Measurements from ENCODE around the gene CAND2. TPM values are rescaled to one million over a fixed set of nuclear protein-coding genes. Genes with fewer than 3 reads are reported as not detected.

Gene CAND2
- total and polyA plus RNA-seq, 9 of the 15 experiments (the other 6 are each of a cell fraction or from before 2014, with no cell fraction given) = 0.91 to 14.9 (median 4.3) TPM

DNA sequence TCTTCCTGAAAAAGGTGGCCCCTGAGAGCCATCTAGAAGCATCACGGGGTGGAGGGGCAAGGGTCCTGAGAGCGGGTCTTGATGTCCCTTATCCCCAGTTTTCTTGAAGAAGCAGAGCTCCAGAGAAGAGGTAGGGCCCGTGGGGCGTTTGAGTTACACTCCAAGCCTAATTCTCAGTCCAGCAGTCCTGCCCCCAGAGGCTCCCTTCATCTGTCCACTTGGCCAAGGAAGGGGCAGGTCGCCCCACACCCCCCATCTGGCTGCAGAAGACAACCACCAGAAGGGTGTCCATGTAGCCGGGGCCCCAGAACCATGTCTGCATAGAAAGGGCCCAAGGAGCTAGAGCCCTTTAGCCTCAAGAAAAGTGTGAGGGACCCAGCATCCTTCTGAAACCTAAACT, 70.4 kb downstream of the CAND2 start (continued):
- TF ChIP-seq, protein P1, sequence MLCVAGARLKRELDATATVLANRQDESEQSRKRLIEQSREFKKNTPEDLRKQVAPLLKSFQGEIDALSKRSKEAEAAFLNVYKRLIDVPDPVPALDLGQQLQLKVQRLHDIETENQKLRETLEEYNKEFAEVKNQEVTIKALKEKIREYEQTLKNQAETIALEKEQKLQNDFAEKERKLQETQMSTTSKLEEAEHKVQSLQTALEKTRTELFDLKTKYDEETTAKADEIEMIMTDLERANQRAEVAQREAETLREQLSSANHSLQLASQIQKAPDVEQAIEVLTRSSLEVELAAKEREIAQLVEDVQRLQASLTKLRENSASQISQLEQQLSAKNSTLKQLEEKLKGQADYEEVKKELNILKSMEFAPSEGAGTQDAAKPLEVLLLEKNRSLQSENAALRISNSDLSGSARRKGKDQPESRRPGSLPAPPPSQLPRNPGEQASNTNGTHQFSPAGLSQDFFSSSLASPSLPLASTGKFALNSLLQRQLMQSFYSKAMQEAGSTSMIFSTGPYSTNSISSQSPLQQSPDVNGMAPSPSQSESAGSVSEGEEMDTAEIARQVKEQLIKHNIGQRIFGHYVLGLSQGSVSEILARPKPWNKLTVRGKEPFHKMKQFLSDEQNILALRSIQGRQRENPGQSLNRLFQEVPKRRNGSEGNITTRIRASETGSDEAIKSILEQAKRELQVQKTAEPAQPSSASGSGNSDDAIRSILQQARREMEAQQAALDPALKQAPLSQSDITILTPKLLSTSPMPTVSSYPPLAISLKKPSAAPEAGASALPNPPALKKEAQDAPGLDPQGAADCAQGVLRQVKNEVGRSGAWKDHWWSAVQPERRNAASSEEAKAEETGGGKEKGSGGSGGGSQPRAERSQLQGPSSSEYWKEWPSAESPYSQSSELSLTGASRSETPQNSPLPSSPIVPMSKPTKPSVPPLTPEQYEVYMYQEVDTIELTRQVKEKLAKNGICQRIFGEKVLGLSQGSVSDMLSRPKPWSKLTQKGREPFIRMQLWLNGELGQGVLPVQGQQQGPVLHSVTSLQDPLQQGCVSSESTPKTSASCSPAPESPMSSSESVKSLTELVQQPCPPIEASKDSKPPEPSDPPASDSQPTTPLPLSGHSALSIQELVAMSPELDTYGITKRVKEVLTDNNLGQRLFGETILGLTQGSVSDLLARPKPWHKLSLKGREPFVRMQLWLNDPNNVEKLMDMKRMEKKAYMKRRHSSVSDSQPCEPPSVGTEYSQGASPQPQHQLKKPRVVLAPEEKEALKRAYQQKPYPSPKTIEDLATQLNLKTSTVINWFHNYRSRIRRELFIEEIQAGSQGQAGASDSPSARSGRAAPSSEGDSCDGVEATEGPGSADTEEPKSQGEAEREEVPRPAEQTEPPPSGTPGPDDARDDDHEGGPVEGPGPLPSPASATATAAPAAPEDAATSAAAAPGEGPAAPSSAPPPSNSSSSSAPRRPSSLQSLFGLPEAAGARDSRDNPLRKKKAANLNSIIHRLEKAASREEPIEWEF (CRISPR knock-in tag; IDR thresholded peaks at IDR 0.05) = no peak
- TF ChIP-seq KAT2B (IDR thresholded peaks at IDR 0.05; ENCODE audit: low read depth, low read length) (no peak), MXI1 (IDR thresholded peaks at IDR 0.05; ENCODE audit: low read depth, low read length) (no peak), EP300 (IDR thresholded peaks at IDR 0.05; ENCODE audit: low read length) (no peak)
- TF ChIP-seq, protein P2, sequence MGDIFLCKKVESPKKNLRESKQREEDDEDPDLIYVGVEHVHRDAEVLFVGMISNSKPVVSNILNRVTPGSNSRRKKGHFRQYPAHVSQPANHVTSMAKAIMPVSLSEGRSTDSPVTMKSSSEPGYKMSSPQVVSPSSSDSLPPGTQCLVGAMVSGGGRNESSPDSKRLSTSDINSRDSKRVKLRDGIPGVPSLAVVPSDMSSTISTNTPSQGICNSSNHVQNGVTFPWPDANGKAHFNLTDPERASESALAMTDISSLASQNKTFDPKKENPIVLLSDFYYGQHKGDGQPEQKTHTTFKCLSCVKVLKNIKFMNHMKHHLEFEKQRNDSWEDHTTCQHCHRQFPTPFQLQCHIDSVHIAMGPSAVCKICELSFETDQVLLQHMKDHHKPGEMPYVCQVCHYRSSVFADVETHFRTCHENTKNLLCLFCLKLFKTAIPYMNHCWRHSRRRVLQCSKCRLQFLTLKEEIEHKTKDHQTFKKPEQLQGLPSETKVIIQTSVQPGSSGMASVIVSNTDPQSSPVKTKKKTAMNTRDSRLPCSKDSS (IDR thresholded peaks at IDR 0.05; ENCODE audit: low read depth, partially characterized antibody) = no peak

All from K562 (cell line).